D721Med (cell line): ENCODE results near the gene HIVEP2.

Experiments used
- DNase-seq: peaks from one replicate; pipeline ENCODE4 v3.0.0; 2011; ENCODE audit warnings: low spot score; ENCODE audit not compliant: insufficient read length
- FAIRE-seq: peaks from 2 replicates; lab custom pipeline; 2011; peaks lifted over from hg19 to GRCh38; lab: Jason Lieb, UNC
- TF ChIP-seq, protein P1 (sequence below): IDR thresholded peaks from 2 replicates; pipeline ENCODE4 v1.5.1; 2012; ENCODE audit warnings: mild to moderate bottlenecking, control low read depth; ENCODE audit not compliant: insufficient read depth; ENCODE audit errors: missing control alignments

The HIVEP2 gene

DNA sequence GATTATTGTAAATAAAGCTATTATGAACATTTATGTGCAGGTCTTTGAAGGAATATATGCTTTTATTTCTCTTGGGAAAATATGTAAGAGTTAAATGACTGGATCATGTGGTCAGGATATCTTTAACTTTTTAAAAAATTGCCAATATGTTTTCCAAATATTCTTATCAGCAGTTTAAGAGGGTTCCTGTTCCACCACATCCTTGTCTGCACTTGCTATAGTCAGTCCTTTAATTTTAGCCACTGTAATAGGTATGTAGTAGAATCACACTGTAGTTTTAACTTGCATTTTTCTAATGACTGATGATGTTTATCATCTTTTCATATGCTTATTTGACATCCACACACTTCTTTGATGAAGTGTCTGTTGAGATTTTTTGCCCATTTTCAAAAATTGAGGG lies 23.6 kb upstream of the HIVEP2 start:
- FAIRE-seq (no peak), DNase-seq (no peak)
- TF ChIP-seq, protein P1, sequence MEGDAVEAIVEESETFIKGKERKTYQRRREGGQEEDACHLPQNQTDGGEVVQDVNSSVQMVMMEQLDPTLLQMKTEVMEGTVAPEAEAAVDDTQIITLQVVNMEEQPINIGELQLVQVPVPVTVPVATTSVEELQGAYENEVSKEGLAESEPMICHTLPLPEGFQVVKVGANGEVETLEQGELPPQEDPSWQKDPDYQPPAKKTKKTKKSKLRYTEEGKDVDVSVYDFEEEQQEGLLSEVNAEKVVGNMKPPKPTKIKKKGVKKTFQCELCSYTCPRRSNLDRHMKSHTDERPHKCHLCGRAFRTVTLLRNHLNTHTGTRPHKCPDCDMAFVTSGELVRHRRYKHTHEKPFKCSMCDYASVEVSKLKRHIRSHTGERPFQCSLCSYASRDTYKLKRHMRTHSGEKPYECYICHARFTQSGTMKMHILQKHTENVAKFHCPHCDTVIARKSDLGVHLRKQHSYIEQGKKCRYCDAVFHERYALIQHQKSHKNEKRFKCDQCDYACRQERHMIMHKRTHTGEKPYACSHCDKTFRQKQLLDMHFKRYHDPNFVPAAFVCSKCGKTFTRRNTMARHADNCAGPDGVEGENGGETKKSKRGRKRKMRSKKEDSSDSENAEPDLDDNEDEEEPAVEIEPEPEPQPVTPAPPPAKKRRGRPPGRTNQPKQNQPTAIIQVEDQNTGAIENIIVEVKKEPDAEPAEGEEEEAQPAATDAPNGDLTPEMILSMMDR: no peak

DNA sequence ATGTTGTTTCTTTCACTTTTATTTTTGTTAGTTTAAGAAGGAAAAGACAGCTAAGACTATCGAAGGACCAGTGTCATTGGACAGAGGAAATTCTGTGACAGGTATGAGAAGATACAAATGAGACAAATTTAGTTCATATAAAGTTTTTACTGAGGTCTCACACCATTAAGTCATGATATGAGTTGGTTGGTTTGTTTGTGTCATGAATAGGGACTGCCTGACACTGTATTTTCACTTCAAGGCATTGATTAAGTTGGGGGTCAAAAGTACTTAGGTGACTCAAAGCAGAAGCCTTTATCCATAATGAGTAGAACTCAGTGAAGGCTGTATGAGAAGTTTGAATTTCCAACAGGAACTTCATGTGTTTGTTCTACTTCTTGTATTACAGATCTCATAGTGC lies 21.3 kb upstream of the HIVEP2 start:
- FAIRE-seq (no peak), DNase-seq (no peak)
- TF ChIP-seq, protein P1: no peak

DNA sequence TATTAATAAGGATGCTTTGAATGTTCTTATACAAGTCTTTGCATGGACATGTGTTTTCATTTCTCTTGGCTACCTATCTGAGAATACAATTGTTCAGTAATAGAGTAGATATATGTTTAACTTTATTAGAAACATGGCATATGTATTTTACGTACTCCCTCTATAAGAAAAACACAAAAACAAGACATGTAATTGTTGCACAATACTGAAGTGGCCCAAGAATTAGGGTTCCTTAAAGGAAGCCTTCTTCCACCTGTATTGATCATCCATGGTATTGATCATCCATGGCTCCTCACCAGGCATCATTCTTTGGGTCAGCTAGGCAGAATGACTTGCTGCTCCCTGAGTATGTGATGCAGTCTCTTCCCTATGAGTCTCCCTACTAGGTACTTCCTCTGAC lies 20.2 kb upstream of the HIVEP2 start:
- DNase-seq (no peak), FAIRE-seq (no peak)
- TF ChIP-seq, protein P1: no peak

DNA sequence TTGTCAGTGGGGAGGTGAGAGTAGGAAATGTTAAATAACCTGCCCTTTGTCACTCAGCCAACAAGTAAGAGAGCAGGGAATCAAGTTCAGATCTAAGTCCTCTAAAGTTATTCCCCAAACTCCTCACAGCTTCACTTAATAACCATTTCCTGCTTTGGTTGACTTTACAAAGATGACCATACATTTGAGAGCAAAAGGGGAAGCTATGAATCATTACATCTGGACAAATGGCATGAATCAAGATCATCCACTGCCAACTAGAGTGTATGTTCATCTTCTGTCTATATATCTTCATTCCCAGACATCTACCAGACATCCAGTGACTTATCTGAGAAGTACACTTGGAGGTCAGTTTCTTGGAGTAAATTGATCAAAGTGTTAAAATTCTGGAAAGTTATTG lies 15.1 kb upstream of the HIVEP2 start:
- no peak for DNase-seq
- no peak for FAIRE-seq
- TF ChIP-seq, protein P1: no peak

DNA sequence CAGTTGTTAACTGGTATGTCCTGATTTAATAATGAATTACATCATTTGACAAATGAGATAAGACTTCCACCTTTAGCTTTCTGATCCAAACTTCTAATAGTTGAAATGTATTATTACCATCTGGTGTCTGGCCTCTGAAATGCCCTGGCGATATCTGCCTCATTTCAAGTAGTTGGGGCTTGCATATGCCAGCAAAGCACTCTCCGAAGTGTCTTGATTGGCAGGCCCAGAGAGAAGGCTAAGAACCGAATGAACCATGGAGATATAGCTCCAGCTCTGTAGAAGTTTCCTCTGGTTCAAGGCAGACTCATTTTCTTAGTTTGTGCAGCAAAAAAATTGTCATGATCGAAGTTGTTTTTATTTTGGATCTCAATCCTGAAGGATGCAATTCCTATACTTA lies 13.4 kb upstream of the HIVEP2 start:
- FAIRE-seq: no peak

DNA sequence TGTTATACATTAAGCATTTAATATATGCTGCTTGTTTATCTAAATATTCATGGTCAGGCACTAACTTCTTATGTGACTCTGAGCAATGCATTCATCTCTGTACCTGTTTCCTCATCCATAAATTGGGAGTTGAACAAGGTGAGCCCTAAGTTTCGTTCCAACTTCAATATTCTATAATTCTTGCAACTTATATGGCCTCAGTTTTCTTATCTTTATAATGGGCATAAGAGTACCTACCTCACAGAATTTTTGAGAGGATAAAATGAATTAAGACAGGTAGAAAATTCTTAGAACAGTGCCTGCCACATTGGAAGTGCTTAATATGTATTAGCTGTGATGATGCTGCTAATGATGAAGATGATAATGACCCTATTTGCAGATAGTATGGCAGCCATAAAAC lies 11.8 kb upstream of the HIVEP2 start:
- DNase-seq (no peak), FAIRE-seq (no peak)
- TF ChIP-seq, protein P1: no peak

More for the DNA sequence above, 13.4 kb upstream of the HIVEP2 start:
- no peak for DNase-seq
- TF ChIP-seq, protein P1: no peak

DNA sequence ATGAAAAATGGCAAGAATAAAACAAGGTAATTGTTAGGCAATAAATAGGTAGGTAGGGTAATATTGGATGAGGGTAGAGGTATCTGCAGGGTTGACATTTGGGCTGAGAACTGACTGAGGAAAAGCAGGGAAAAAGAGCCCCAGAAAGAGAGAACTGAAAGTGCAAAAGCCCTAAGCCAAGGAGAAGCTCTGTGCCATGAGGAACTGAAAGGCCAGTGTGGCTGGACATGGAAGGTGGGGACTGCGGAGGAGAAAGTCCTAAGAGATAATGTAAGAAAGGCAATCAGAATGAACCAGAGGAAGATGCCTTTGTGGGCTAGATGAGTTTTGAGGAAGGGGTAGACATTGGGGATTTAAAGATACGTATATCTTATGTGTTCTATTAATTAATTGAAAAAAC lies 9.9 kb upstream of the HIVEP2 start:
- TF ChIP-seq, protein P1: no peak
- no peak for FAIRE-seq
- DNase-seq: no peak
